ENCODE measurements around the gene DRAP1.

DNA sequence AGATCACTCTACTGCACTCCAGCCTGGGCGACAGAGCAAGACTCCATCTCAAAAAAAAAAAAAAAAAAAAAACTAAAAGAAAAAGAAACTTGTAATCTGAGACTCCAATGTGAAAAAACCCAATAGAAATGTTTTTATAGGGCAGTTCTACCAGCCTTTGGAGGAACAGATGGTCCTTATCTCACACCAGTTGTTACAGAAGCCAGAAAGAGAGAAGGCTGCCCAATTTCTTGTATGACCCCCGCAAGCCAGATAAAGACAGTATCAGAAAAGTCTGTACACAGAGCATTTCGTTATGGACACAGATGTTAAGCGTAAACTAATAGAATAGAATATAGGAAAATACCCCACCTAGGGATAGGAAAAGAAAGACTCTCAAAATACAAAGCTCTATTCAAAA lies 14.8 kb downstream of the DRAP1 start:
- TF ChIP-seq, protein P1, sequence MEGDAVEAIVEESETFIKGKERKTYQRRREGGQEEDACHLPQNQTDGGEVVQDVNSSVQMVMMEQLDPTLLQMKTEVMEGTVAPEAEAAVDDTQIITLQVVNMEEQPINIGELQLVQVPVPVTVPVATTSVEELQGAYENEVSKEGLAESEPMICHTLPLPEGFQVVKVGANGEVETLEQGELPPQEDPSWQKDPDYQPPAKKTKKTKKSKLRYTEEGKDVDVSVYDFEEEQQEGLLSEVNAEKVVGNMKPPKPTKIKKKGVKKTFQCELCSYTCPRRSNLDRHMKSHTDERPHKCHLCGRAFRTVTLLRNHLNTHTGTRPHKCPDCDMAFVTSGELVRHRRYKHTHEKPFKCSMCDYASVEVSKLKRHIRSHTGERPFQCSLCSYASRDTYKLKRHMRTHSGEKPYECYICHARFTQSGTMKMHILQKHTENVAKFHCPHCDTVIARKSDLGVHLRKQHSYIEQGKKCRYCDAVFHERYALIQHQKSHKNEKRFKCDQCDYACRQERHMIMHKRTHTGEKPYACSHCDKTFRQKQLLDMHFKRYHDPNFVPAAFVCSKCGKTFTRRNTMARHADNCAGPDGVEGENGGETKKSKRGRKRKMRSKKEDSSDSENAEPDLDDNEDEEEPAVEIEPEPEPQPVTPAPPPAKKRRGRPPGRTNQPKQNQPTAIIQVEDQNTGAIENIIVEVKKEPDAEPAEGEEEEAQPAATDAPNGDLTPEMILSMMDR (conservative IDR thresholded peaks at IDR 0.05; ENCODE audit: low read length), result no peak
- TF ChIP-seq EZH2phosphoT487 (IDR thresholded peaks at IDR 0.05; ENCODE audit: borderline replicate concordance), result no peak
